Testis (tissue), 2 donors: ENCODE data around the gene PAPPA2.

ENCODE experiments used
- POLR2A ChIP-seq: fragments of 450-650 bp; IDR thresholded peaks from one replicate; pipeline ENCODE4 v1.6.1; 2017; ENCODE audit warnings: antibody characterized with exemption, mild to moderate bottlenecking, moderate library complexity
- TF ChIP-seq, protein P1 (sequence below), 3 experiments: fragments of 450-650 bp in 2 of 3; fragments of 200-600 bp in 1 of 3; sonication (generic) in 1 of 3; IDR thresholded peaks; one replicate each; pipeline ENCODE4 v1.5.1; 2016 to 2019; ENCODE audit warnings: antibody characterized with exemption in 3 of 3, mild to moderate bottlenecking in 2 of 3, moderate library complexity in 1 of 3

DNA sequence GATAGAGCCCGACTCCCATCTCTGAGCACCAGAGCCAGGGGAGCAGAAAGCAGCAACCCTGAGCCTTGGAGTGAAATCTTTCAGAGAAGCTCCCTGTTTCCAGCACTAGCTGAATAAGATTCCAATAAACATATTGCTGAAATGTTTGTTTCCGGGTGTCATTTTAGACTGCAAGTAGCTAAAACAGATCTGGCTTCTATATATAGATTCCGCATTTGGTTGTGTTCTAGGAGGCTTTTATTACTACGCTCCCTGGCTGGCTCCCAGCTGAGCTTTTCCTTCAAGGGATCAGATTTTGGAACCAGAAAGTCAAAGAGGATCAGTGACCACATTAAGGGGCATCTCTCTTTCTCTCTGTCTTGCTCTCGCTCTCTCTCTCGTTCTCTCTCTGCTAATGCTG is 88.2 kb downstream of the PAPPA2 start:
- TF ChIP-seq, protein P1, sequence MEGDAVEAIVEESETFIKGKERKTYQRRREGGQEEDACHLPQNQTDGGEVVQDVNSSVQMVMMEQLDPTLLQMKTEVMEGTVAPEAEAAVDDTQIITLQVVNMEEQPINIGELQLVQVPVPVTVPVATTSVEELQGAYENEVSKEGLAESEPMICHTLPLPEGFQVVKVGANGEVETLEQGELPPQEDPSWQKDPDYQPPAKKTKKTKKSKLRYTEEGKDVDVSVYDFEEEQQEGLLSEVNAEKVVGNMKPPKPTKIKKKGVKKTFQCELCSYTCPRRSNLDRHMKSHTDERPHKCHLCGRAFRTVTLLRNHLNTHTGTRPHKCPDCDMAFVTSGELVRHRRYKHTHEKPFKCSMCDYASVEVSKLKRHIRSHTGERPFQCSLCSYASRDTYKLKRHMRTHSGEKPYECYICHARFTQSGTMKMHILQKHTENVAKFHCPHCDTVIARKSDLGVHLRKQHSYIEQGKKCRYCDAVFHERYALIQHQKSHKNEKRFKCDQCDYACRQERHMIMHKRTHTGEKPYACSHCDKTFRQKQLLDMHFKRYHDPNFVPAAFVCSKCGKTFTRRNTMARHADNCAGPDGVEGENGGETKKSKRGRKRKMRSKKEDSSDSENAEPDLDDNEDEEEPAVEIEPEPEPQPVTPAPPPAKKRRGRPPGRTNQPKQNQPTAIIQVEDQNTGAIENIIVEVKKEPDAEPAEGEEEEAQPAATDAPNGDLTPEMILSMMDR (IDR thresholded peaks at IDR 0.05), result no peak
- no peak for TF ChIP-seq POLR2A
